Uterus (tissue), 4 donors: ENCODE data around the gene TRIM52. TPM values are rescaled to one million over a fixed set of nuclear protein-coding genes. Genes with fewer than 3 reads are reported as not detected.

Experiments
- DNase-seq, 2 donors: peaks; one replicate each; pipeline ENCODE4 v3.0.0-alpha.2; 2019 to 2020
- H3K27ac ChIP-seq, 2 donors: fragments of 200-600 bp; sonication (generic); 1 replicate in 1 of 2; 2 replicates in 1 of 2; pipeline ENCODE4 v1.5.1; 2016 to 2018
- H3K27me3 ChIP-seq, 2 donors: fragments of 200-600 bp; sonication (generic); one replicate each; pipeline ENCODE4 v1.5.1; 2018 to 2019; ENCODE audit warnings: control low read depth in 1 of 2
- H3K36me3 ChIP-seq, 2 donors: fragments of 200-600 bp; sonication (generic); one replicate each; pipeline ENCODE4 v1.5.1; 2019; ENCODE audit warnings: control low read depth in 1 of 2
- H3K4me1 ChIP-seq, 2 donors: fragments of 200-600 bp; sonication (generic); one replicate each; pipeline ENCODE4 v1.5.1; 2018 to 2019; ENCODE audit warnings: control low read depth in 1 of 2
- H3K4me3 ChIP-seq, 2 donors: fragments of 200-600 bp; sonication (generic); 1 replicate in 1 of 2; 2 replicates in 1 of 2; pipeline ENCODE4 v1.5.1; 2018 to 2019; ENCODE audit warnings: mild to moderate bottlenecking in 1 of 2
- H3K9me3 ChIP-seq, 2 donors: fragments of 200-600 bp; sonication (generic); one replicate each; pipeline ENCODE4 v1.5.1; 2019; ENCODE audit warnings: control low read depth in 1 of 2
- CTCF ChIP-seq, 4 experiments: fragments of 200-600 bp in 2 of 4; fragments of 450-650 bp in 2 of 4; sonication (generic) in 2 of 4; IDR thresholded peaks; one replicate each; pipeline ENCODE4 v1.5.1; 2016 to 2019; ENCODE audit warnings: antibody characterized with exemption in 4 of 4, mild to moderate bottlenecking in 2 of 4, moderate library complexity in 1 of 4
- POLR2A ChIP-seq, 2 donors: fragments of 450-650 bp; IDR thresholded peaks; one replicate each; pipeline ENCODE4 v1.6.1; 2016; ENCODE audit warnings: antibody characterized with exemption in 2 of 2, mild to moderate bottlenecking in 1 of 2, moderate library complexity in 1 of 2
- intact Hi-C: fragments of 100-400 bp; cut with DNase I; formaldehyde crosslinking; loops from one replicate; pipeline ENCODE4 v1.15.1; 2023; ENCODE audit warnings: low total_unique reads
- microRNA-seq: library from miRNA; unstranded; fragments of <30 nt; microRNA quantifications from one replicate; pipeline ENCODE4, GENCODE V29; 2016; ENCODE audit warnings: borderline microRNAs expressed, borderline replicate concordance
- small RNA-seq: library from RNA; depleted of rRNA; stranded (forward); fragments of <200 nt; gene quantifications from one replicate; pipeline ENCODE3, GENCODE V24; 2016
- total RNA-seq, 4 donors: library from RNA; depleted of rRNA in 3 of 4; stranded (reverse); fragments of >200 nt in 3 of 4; gene quantifications; one replicate each; pipeline versions ENCODE4 v1.1.0 to v1.2.4, GENCODE V29; 2014 to 2023
- donor health status: DM: yes; HTN: yes; CAD: no.

The TRIM52 gene
- total RNA-seq, 4 donors from 2014 or later = 1.2 to 22.1 (median 13.9) TPM

DNA sequence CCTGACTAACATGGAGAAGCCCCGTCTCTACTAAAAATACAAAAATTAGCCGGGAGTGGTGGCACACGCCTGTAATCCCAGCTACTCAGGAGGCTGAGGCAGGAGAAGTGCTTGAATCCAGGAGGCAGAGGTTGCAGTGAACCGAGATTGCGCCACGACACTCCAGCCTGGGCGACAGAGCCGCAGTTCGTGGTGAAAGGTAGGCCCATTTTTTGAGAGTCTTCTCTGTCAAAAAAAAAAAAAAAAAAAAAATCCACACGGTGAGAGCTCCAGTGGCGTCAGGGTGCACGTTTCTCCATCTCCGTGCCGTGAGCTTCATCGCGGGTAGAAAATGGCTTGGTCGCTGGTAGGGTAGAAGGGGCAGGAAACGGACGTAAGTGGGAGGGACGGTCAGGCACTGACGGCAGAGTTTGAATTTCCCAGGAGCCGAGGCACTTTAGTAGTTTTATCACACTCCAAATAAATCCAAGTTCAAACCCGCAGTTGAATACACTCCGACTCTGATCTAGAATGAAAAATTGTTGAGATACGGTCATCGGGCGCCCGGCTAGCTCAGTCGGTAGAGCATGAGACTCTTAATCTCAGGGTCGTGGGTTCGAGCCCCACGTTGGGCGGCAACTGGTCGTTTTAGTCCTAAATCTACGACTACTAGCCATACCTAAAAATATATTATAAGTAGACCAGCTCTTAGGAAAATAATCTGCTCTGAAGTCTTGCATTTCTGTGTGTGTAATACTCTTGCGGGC lies 53.6 kb downstream of the TRIM52 start:
- H3K27me3 ChIP-seq = no peaks in the 10 kb centered on the region
- no peak for TF ChIP-seq POLR2A (IDR thresholded peaks at IDR 0.05)
- no peak for TF ChIP-seq CTCF (IDR thresholded peaks at IDR 0.05)
- H3K4me3 ChIP-seq = peak overlapping the region; percentile 44 to 63
- intact Hi-C loops = no loop called here
- no peaks in the 10 kb centered on the region for H3K9me3 ChIP-seq
- H3K27ac ChIP-seq = peak overlapping the region; percentile 85 to 91
- H3K36me3 ChIP-seq = no peaks in the 10 kb centered on the region
- peak; percentile 84 to 88 for DNase-seq
- no peaks in the 10 kb centered on the region for H3K4me1 ChIP-seq

GRCh38 chr5:181205761-181206649 lies 54.9 kb downstream of the TRIM52 start:
- Histone ChIP-seq H3K9me3 (no peaks in the 10 kb centered on the region), H3K27ac (peak overlapping the region; percentile 85 to 91), H3K4me1 (no peaks in the 10 kb centered on the region), H3K27me3 (no peaks in the 10 kb centered on the region), H3K36me3 (no peaks in the 10 kb centered on the region), H3K4me3 (peak overlapping the region; percentile 44 to 63)
- no peak for DNase-seq
- intact Hi-C loops = no loop called here
- TF ChIP-seq POLR2A (IDR thresholded peaks at IDR 0.05) (no peak), CTCF (IDR thresholded peaks at IDR 0.05) (no peak)

Small RNA genes within 50 kb of the gene (microRNA-seq; reads per million reads assigned to microRNA genes)
- gene MIR4638 = not detected

Small RNA genes within 50 kb of the gene (small RNA-seq; reads per million reads assigned to genes)
- gene MIR4638 (not detected), gene RNU6-705P (not detected), gene SNORD95 (not detected), gene SNORD96A (not detected)

Other genes starting within 250 kb of the TRIM52 start
- gene BTNL9, start 220.9 kb downstream of the TRIM52 start, total RNA-seq = 10 to 100 TPM in 3 of 4 donors, 1 to 10 TPM in 1; 9.0 to 36.9 (median 18.9) TPM
- gene OR2V1, start 130.0 kb downstream of the TRIM52 start, total RNA-seq = not detected
- gene OR2V2, start 113.6 kb downstream of the TRIM52 start, total RNA-seq = not detected
- gene TRIM7, start 55.9 kb downstream of the TRIM52 start, total RNA-seq = 1 to 10 TPM; 1.2 to 7.7 (median 1.6) TPM
- 10 to 100 TPM in 2 of 4 donors, 1 to 10 TPM in 2; 4.7 to 18.8 (median 12.2) TPM for gene TRIM41, start 37.9 kb downstream of the TRIM52 start, total RNA-seq
- gene RACK1, start 17.2 kb downstream of the TRIM52 start, total RNA-seq = 1,000 to 10,000 TPM; 1,656 to 5,035 (median 2,557) TPM
- not detected for gene OR4F3, start 106.1 kb upstream of the TRIM52 start, total RNA-seq